Upper lobe of left lung (tissue), 6 donors: ENCODE data around the gene GNG13. TPM values are rescaled to one million over a fixed set of nuclear protein-coding genes. Genes with fewer than 3 reads are reported as not detected.
"Not testable (repeated sequence)": the region's sequence is repeated elsewhere in the genome, so short reads cannot be mapped to it uniquely, and the experiment has no call there.

Experiments used
- ATAC-seq, 2 donors: fragments of 200-7000 bp; cut with Tn5 transposase; one replicate each; pipeline ENCODE4 v1.9.1; 2022; ENCODE audit warnings: mild to moderate bottlenecking in 2 of 2, moderate library complexity in 2 of 2; ENCODE audit not compliant: low FRiP score in 2 of 2
- DNase-seq, 2 donors: peaks; one replicate each; pipeline ENCODE4 v3.0.0-alpha.2; 2019 to 2020
- H3K27ac ChIP-seq, 4 donors: fragments of 200-600 bp; sonication (generic); one replicate each; pipeline ENCODE4 v1.5.1; 2016 to 2019
- H3K27me3 ChIP-seq, 4 donors: fragments of 200-600 bp; sonication (generic); one replicate each; pipeline ENCODE4 v1.5.1; 2017 to 2019
- H3K36me3 ChIP-seq, 4 donors: fragments of 200-600 bp; sonication (generic); one replicate each; pipeline ENCODE4 v1.5.1; 2016 to 2019
- H3K4me1 ChIP-seq, 4 donors: fragments of 200-600 bp; sonication (generic); one replicate each; pipeline ENCODE4 v1.5.1; 2018 to 2019
- H3K4me3 ChIP-seq, 4 donors: fragments of 200-600 bp; sonication (generic); one replicate each; pipeline ENCODE4 v1.5.1; 2017 to 2019; ENCODE audit warnings: mild to moderate bottlenecking in 2 of 4, moderate library complexity in 1 of 4
- H3K9me3 ChIP-seq, 4 donors: fragments of 200-600 bp; sonication (generic); one replicate each; pipeline ENCODE4 v1.5.1; 2018 to 2019
- EP300 ChIP-seq, 4 donors: sonication (generic); formaldehyde crosslinking; IDR thresholded peaks; one replicate each; pipeline ENCODE4 v1.5.1; 2017; ENCODE audit warnings: antibody characterized with exemption in 4 of 4, control low read depth in 2 of 4
- POLR2A ChIP-seq, 4 donors: fragments of 450-650 bp; IDR thresholded peaks; one replicate each; pipeline ENCODE4 v1.5.1; 2016 to 2017; ENCODE audit warnings: antibody characterized with exemption in 4 of 4, mild to moderate bottlenecking in 2 of 4
- POLR2AphosphoS5 ChIP-seq, 2 donors: sonication (generic); formaldehyde crosslinking; IDR thresholded peaks; one replicate each; pipeline ENCODE4 v1.5.1; 2017; ENCODE audit warnings: antibody characterized with exemption in 2 of 2
- WGBS, 2 donors: methylation state at CpG; one replicate each; pipeline ENCODE4 v1.1.5; 2017 to 2018; 5-methylcytosine and 5-hydroxymethylcytosine counted together
- total RNA-seq, 6 donors: library from RNA; depleted of rRNA in 4 of 6; stranded (reverse); fragments of >200 nt in 4 of 6; gene quantifications; one replicate each; pipeline versions ENCODE4 v1.1.0 to v1.2.1, GENCODE V29; 2016 to 2021
- TF ChIP-seq, protein P1 (sequence below), 6 experiments: fragments of 450-650 bp in 4 of 6; fragments of 200-600 bp in 2 of 6; sonication (generic) in 2 of 6; IDR thresholded peaks; one replicate each; pipeline ENCODE4 v1.5.1; 2016 to 2019; ENCODE audit warnings: antibody characterized with exemption in 6 of 6
- donor health status: DM: no; HTN: no; CAD: no; lungs with moderate emphysema.
- donor health status: DM: no; HTN: yes; CAD: no; lungs with severe emphysema.

Gene GNG13
- total RNA-seq, 6 donors from 2014 or later = not detected

DNA sequence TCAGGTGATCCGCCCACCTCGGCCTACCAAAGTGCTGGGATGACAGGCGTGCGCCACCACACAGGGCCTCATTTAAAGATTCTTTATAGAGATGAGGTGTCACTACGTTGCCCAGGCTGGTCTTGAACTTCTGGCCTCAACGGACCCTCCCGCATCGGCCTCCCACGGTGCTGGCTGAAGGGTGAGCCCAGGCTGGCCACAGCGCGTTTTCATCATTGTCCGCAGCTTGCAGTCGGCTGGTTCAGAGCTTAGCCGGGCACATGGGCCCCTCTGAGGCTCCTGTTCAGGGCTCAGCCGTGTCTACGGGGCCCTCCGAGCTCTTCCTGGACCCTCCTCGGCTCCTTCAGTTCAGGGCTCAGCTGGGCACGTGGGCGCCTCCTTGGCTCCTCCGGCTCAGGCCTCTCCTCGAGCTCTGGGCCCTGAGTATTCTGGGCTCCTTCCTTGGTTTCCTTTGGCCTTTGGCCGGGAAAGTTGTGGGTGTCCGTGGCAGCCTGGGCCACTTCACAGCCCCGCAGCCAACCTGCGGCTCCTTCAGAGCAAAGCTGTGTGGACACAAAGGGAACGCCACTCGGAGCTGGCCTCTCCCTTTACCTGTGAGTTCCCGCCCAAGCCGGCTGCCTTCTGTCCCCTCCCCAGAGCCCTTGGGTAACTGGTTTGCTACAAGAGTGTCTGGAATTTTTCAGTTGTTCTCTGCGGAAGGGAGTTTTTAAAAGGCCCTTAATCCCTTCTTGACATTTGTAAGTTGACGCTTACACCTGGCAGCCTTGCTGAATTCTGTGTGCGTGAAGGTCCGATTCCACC lies 41.2 kb downstream of the GNG13 start:
- no peaks in the 10 kb centered on the region for H3K36me3 ChIP-seq
- TF ChIP-seq POLR2A (IDR thresholded peaks at IDR 0.05) (peak in 1 of 4 donors; percentile 30), POLR2AphosphoS5 (IDR thresholded peaks at IDR 0.05) (no peak), EP300 (IDR thresholded peaks at IDR 0.05) (peak in 1 of 4 donors; percentile 15)
- TF ChIP-seq, protein P1, sequence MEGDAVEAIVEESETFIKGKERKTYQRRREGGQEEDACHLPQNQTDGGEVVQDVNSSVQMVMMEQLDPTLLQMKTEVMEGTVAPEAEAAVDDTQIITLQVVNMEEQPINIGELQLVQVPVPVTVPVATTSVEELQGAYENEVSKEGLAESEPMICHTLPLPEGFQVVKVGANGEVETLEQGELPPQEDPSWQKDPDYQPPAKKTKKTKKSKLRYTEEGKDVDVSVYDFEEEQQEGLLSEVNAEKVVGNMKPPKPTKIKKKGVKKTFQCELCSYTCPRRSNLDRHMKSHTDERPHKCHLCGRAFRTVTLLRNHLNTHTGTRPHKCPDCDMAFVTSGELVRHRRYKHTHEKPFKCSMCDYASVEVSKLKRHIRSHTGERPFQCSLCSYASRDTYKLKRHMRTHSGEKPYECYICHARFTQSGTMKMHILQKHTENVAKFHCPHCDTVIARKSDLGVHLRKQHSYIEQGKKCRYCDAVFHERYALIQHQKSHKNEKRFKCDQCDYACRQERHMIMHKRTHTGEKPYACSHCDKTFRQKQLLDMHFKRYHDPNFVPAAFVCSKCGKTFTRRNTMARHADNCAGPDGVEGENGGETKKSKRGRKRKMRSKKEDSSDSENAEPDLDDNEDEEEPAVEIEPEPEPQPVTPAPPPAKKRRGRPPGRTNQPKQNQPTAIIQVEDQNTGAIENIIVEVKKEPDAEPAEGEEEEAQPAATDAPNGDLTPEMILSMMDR (IDR thresholded peaks at IDR 0.05) = peak in 1 of 6 experiments; percentile 7
- H3K9me3 ChIP-seq = no peaks in the 10 kb centered on the region
- peak overlapping the region; percentile 76 to 79 (median 77) for H3K27ac ChIP-seq
- peak overlapping the region in 1 of 4 donors; percentile 7 for H3K4me3 ChIP-seq
- no peaks in the 10 kb centered on the region for H3K27me3 ChIP-seq
- ATAC-seq (peak; percentile 43 to 89), DNase-seq (peak in 1 of 2 donors; percentile 92)
- H3K4me1 ChIP-seq = peaks cover 0 to 19% (median 11%) of the 10 kb centered on the region in 4 donors
- 65 to 71% methylated on average over 11 to 34 of the region's 34 CpGs for WGBS, 2 donors

DNA sequence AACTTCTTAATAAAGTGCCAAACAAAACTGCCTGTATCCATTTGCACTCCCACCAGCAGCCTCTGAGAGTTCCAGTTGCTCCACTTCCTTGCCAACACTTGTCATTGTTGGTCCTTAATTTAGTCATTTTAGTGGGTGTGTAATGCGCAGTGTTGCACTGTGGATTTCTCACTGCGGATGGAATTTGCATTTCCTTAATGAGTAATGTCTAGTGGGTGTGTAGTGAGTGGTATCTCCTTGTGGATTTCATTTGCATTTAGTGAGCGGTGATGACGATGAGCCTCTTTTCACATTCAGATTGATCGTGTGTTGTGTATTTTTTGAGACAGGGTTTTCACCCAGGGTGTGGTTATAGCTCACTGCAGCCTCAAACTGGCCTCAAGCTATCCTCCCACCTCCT lies 44.1 kb downstream of the GNG13 start:
- DNase-seq (no peak), ATAC-seq (no peak)
- H3K4me3 ChIP-seq = no peak overlapping the region
- H3K4me1 ChIP-seq = peaks cover 0 to 19% (median 8%) of the 10 kb centered on the region in 4 donors
- H3K36me3 ChIP-seq = no peaks in the 10 kb centered on the region
- TF ChIP-seq, protein P1 (IDR thresholded peaks at IDR 0.05) = no peak
- TF ChIP-seq POLR2A (IDR thresholded peaks at IDR 0.05) (no peak), POLR2AphosphoS5 (IDR thresholded peaks at IDR 0.05) (no peak), EP300 (IDR thresholded peaks at IDR 0.05) (no peak)
- 84 to 90% methylated on average over 5 of the region's 5 CpGs for WGBS, 2 donors
- H3K27me3 ChIP-seq = no peaks in the 10 kb centered on the region
- H3K9me3 ChIP-seq = no peaks in the 10 kb centered on the region
- no peak overlapping the region for H3K27ac ChIP-seq

DNA sequence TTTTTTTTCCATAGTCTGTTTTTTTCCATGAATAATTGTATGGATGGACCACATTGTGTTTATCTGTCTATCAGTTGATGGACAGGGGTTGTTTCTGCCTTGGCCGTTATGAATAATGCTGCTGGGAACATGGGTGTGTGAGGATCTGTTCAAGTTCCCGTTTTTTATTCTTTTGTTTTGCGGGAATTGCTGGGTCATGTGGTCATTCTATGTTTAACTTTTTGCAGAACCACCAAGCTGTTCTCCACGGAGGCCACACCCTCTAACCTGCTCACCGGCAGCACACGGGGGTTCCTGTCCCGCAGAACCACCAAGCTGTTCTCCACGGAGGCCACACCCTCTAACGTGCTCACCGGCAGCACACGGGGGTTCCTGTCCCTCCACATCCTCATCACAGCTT lies 45.9 kb downstream of the GNG13 start:
- H3K4me3 ChIP-seq = no peak overlapping the region
- H3K36me3 ChIP-seq = no peaks in the 10 kb centered on the region
- peak in 1 of 2 donors; percentile 32 for DNase-seq
- peaks cover 0 to 9% (median 1%) of the 10 kb centered on the region in 4 donors for H3K4me1 ChIP-seq
- no peaks in the 10 kb centered on the region for H3K9me3 ChIP-seq
- H3K27me3 ChIP-seq = no peaks in the 10 kb centered on the region
- no peak overlapping the region for H3K27ac ChIP-seq
- TF ChIP-seq, protein P1 (IDR thresholded peaks at IDR 0.05) = no peak
- TF ChIP-seq EP300 (IDR thresholded peaks at IDR 0.05) = no peak
- TF ChIP-seq POLR2A (IDR thresholded peaks at IDR 0.05) = no peak
- TF ChIP-seq POLR2AphosphoS5 (IDR thresholded peaks at IDR 0.05) = no peak
- ATAC-seq = peak in 1 of 2 donors; percentile 41
- WGBS, 2 donors = 24 to 26% methylated on average over 11 of the region's 11 CpGs

DNA sequence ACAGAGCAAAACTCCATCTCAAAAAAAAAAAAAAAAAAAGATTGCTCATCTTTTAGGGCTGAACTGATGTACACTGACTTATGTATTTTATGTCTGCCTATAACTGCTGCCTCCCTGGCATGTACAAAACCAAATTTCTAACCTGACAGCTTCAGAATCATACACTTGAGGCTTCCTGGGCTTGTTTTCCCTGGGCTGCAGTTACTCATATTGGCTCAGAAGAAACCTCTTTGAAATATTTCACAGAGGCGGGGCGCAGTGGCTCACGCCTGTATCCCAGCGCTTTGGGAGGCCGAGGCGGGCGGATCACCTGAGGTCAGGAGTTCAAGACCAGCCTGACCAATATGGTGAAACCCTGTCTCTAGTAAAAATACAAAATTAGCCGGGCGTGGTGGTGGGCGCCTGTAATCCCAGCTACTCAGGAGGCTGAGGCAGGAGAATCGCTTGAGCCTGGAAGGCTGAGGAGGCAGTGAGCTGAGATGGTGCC lies 46.4 kb downstream of the GNG13 start:
- 87 to 91% methylated on average over 11 of the region's 11 CpGs for WGBS, 2 donors

DNA sequence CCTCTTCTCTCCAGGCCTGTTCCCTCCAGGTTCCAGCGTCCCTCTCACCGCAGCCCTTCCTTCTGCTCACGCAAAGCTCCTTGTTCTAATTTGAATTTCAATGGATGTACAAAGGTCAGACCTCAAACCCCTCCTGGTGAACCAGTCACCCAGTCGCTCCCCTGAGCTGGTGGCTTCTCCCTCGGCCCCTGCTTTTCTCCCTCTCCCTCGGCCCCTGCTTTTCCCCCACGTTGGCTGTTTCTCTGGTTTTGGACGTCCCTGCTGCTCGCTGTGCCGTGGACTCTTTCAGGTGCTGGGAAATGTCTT lies 48.6 kb downstream of the GNG13 start:
- H3K27ac ChIP-seq = no peak overlapping the region
- 40 to 50% methylated on average over 10 of the region's 10 CpGs for WGBS, 2 donors
- H3K36me3 ChIP-seq = no peaks in the 10 kb centered on the region
- H3K4me1 ChIP-seq = peaks cover 0 to 4% (median 0%) of the 10 kb centered on the region in 4 donors
- H3K4me3 ChIP-seq = peak overlapping the region in 1 of 4 donors; percentile 20
- DNase-seq (no peak), ATAC-seq (no peak)
- H3K9me3 ChIP-seq = no peaks in the 10 kb centered on the region
- TF ChIP-seq POLR2A (IDR thresholded peaks at IDR 0.05) (no peak), EP300 (IDR thresholded peaks at IDR 0.05) (no peak), POLR2AphosphoS5 (IDR thresholded peaks at IDR 0.05) (no peak)
- TF ChIP-seq, protein P1 (IDR thresholded peaks at IDR 0.05) = no peak
- H3K27me3 ChIP-seq = no peaks in the 10 kb centered on the region

More for the DNA sequence above, 46.4 kb downstream of the GNG13 start:
- H3K36me3 ChIP-seq, H3K27ac ChIP-seq, ATAC-seq, H3K4me1 ChIP-seq, H3K4me3 ChIP-seq, H3K9me3 ChIP-seq, H3K27me3 ChIP-seq, DNase-seq: not testable (repeated sequence)
